Measurements from ENCODE around the gene ADAMTS20. TPM values are rescaled to one million over a fixed set of nuclear protein-coding genes. Genes with fewer than 3 reads are reported as not detected.

Gene ADAMTS20
- total RNA-seq, 1 experiment from 2014 or later = 6.0 TPM

GRCh38 chr12:43312991-43313505 is 239.0 kb downstream of the ADAMTS20 start:
- TF ChIP-seq IRF1 (CRISPR knock-in tag; IDR thresholded peaks at IDR 0.05) = no peak
- no peak for TF ChIP-seq FOXP1 (CRISPR knock-in tag; IDR thresholded peaks at IDR 0.05; ENCODE audit: borderline replicate concordance)
- no peak for TF ChIP-seq CREM (CRISPR knock-in tag; IDR thresholded peaks at IDR 0.05)
- no peak for TF ChIP-seq OVOL2 (CRISPR knock-in tag; IDR thresholded peaks at IDR 0.05; ENCODE audit: borderline replicate concordance)
- TF ChIP-seq ESRRA (CRISPR knock-in tag; IDR thresholded peaks at IDR 0.05; ENCODE audit: borderline replicate concordance) = no peak
- TF ChIP-seq ZNF219 (CRISPR knock-in tag; IDR thresholded peaks at IDR 0.05; ENCODE audit: borderline replicate concordance) = no peak
- no peak for TF ChIP-seq ZNF317 (CRISPR knock-in tag; IDR thresholded peaks at IDR 0.05; ENCODE audit: borderline replicate concordance, low read depth)
- TF ChIP-seq CREB1 (CRISPR knock-in tag; IDR thresholded peaks at IDR 0.05) = no peak
- TF ChIP-seq, protein P1, sequence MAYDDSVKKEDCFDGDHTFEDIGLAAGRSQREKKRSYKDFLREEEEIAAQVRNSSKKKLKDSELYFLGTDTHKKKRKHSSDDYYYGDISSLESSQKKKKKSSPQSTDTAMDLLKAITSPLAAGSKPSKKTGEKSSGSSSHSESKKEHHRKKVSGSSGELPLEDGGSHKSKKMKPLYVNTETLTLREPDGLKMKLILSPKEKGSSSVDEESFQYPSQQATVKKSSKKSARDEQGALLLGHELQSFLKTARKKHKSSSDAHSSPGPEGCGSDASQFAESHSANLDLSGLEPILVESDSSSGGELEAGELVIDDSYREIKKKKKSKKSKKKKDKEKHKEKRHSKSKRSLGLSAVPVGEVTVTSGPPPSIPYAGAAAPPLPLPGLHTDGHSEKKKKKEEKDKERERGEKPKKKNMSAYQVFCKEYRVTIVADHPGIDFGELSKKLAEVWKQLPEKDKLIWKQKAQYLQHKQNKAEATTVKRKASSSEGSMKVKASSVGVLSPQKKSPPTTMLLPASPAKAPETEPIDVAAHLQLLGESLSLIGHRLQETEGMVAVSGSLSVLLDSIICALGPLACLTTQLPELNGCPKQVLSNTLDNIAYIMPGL (CRISPR knock-in tag; IDR thresholded peaks at IDR 0.05) = no peak
- TF ChIP-seq RELA (CRISPR knock-in tag; IDR thresholded peaks at IDR 0.05; ENCODE audit: borderline replicate concordance) = no peak
- no peak for TF ChIP-seq CBFB (CRISPR knock-in tag; IDR thresholded peaks at IDR 0.05; ENCODE audit: low read depth)
- TF ChIP-seq CDX4 (CRISPR knock-in tag; IDR thresholded peaks at IDR 0.05; ENCODE audit: borderline replicate concordance) = no peak
- TF ChIP-seq NR2C2 (CRISPR knock-in tag; IDR thresholded peaks at IDR 0.05) = no peak
- no peak for TF ChIP-seq JUN (CRISPR knock-in tag; IDR thresholded peaks at IDR 0.05)
- TF ChIP-seq, protein P2, sequence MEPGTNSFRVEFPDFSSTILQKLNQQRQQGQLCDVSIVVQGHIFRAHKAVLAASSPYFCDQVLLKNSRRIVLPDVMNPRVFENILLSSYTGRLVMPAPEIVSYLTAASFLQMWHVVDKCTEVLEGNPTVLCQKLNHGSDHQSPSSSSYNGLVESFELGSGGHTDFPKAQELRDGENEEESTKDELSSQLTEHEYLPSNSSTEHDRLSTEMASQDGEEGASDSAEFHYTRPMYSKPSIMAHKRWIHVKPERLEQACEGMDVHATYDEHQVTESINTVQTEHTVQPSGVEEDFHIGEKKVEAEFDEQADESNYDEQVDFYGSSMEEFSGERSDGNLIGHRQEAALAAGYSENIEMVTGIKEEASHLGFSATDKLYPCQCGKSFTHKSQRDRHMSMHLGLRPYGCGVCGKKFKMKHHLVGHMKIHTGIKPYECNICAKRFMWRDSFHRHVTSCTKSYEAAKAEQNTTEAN (CRISPR knock-in tag; IDR thresholded peaks at IDR 0.05) = no peak
- Mint-ChIP-seq H3K27ac (no peak overlapping the region), H3K4me1 (peaks cover 4% of the 10 kb centered on the region; the same call in 1 of the 2 replicates), H3K27me3 (ENCODE audit: low read depth) (no peaks in the 10 kb centered on the region), H3K4me3 (no peak overlapping the region), H3K9me3 (peaks cover 6% of the 10 kb centered on the region; the same call in 1 of the 2 replicates), H3K36me3 (no peaks in the 10 kb centered on the region)
- ATAC-seq (no peak), DNase-seq (ENCODE audit: low spot score) (no peak)
- ChIA-PET POLR2A (no interaction called here), CTCF (no interaction called here)

GRCh38 chr12:43310596-43310995 is 241.4 kb downstream of the ADAMTS20 start:
- no peaks in the 10 kb centered on the region; the same call in 1 of the 2 replicates for H3K27me3 Mint-ChIP-seq (ENCODE audit: low read depth)

More at GRCh38 chr12:43310596-43310995, 241.4 kb downstream of the ADAMTS20 start:
- CTCF ChIA-PET = no interaction called here
- POLR2A ChIA-PET = no interaction called here
- no peak overlapping the region for H3K27ac Mint-ChIP-seq
- TF ChIP-seq TCF7 (CRISPR knock-in tag; IDR thresholded peaks at IDR 0.05; ENCODE audit: low read depth) (no peak), ARID4B (CRISPR knock-in tag; IDR thresholded peaks at IDR 0.05; ENCODE audit: borderline replicate concordance) (no peak), ATF1 (CRISPR knock-in tag; IDR thresholded peaks at IDR 0.05) (no peak)
- TF ChIP-seq, protein P3, sequence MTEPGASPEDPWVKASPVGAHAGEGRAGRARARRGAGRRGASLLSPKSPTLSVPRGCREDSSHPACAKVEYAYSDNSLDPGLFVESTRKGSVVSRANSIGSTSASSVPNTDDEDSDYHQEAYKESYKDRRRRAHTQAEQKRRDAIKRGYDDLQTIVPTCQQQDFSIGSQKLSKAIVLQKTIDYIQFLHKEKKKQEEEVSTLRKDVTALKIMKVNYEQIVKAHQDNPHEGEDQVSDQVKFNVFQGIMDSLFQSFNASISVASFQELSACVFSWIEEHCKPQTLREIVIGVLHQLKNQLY (CRISPR knock-in tag; IDR thresholded peaks at IDR 0.05) = no peak
- H3K4me1 Mint-ChIP-seq = peaks cover 4% of the 10 kb centered on the region; the same call in 1 of the 2 replicates
- peaks cover 6% of the 10 kb centered on the region; the same call in 1 of the 2 replicates for H3K9me3 Mint-ChIP-seq
- no peaks in the 10 kb centered on the region for H3K36me3 Mint-ChIP-seq
- ATAC-seq (no peak), DNase-seq (ENCODE audit: low spot score) (no peak)
- H3K4me3 Mint-ChIP-seq = no peak overlapping the region

Measured in WTC11 (cell line).